Sigmoid colon (tissue), 4 donors: ENCODE results near the gene RASEF.

ENCODE experiments used
- CTCF ChIP-seq, 4 experiments: fragments of 450-650 bp in 3 of 4; fragments of 200-600 bp in 1 of 4; IDR thresholded peaks; one replicate each; pipeline ENCODE4 v1.5.1; 2016 to 2019; ENCODE audit warnings: antibody characterized with exemption in 4 of 4, mild to moderate bottlenecking in 3 of 4, moderate library complexity in 2 of 4
- EP300 ChIP-seq, 4 donors: sonication (generic); formaldehyde crosslinking; IDR thresholded peaks; one replicate each; pipeline ENCODE4 v1.6.1; 2017; ENCODE audit warnings: antibody characterized with exemption in 4 of 4
- POLR2A ChIP-seq, 2 donors: fragments of 450-650 bp; IDR thresholded peaks; one replicate each; pipeline ENCODE4 v1.6.1; 2016; ENCODE audit warnings: antibody characterized with exemption in 2 of 2, mild to moderate bottlenecking in 2 of 2, moderate library complexity in 2 of 2
- POLR2AphosphoS5 ChIP-seq, 4 donors: sonication (generic); formaldehyde crosslinking; IDR thresholded peaks; one replicate each; pipeline ENCODE4 v1.6.1; 2017; ENCODE audit warnings: antibody characterized with exemption in 4 of 4

GRCh38 chr9:82988488-82988887 lies 74.5 kb downstream of the RASEF start:
- TF ChIP-seq CTCF (IDR thresholded peaks at IDR 0.05), result no peak
- TF ChIP-seq POLR2AphosphoS5 (IDR thresholded peaks at IDR 0.05), result no peak
- no peak for TF ChIP-seq EP300 (IDR thresholded peaks at IDR 0.05)
- TF ChIP-seq POLR2A (IDR thresholded peaks at IDR 0.05), result no peak
